ENCODE data around the gene ING1.

- TF ChIP-seq, protein P1, sequence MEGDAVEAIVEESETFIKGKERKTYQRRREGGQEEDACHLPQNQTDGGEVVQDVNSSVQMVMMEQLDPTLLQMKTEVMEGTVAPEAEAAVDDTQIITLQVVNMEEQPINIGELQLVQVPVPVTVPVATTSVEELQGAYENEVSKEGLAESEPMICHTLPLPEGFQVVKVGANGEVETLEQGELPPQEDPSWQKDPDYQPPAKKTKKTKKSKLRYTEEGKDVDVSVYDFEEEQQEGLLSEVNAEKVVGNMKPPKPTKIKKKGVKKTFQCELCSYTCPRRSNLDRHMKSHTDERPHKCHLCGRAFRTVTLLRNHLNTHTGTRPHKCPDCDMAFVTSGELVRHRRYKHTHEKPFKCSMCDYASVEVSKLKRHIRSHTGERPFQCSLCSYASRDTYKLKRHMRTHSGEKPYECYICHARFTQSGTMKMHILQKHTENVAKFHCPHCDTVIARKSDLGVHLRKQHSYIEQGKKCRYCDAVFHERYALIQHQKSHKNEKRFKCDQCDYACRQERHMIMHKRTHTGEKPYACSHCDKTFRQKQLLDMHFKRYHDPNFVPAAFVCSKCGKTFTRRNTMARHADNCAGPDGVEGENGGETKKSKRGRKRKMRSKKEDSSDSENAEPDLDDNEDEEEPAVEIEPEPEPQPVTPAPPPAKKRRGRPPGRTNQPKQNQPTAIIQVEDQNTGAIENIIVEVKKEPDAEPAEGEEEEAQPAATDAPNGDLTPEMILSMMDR (optimal IDR thresholded peaks at IDR 0.05 in 1 of 3, IDR thresholded peaks at IDR 0.05 in 1 of 3, conservative IDR thresholded peaks at IDR 0.05 in 1 of 3; ENCODE audit: extremely low read depth in 1 of 3, insufficient read depth in 2 of 3, low read length in 3 of 3), result no peak
- TF ChIP-seq EZH2 (IDR thresholded peaks at IDR 0.05; ENCODE audit: low read length), result no peak
These were observed 17.6 kb downstream of the ING1 start for GRCh38 chr13:110731072-110731471.

All from keratinocyte (primary cell).